Stimulated activated CD8-positive, alpha-beta memory T cell treated with anti-CD3 and anti-CD28 coated beads, Interleukin-15, amount 100 ng/mL, for 48 hours (primary cell): ENCODE results near the gene PRR30.

ENCODE experiments used
- DNase-seq, 2 donors: peaks; one replicate each; pipeline ENCODE4 v3.0.0-alpha.2; 2020; ENCODE audit warnings: low read depth in 2 of 2

The PRR30 gene

DNA sequence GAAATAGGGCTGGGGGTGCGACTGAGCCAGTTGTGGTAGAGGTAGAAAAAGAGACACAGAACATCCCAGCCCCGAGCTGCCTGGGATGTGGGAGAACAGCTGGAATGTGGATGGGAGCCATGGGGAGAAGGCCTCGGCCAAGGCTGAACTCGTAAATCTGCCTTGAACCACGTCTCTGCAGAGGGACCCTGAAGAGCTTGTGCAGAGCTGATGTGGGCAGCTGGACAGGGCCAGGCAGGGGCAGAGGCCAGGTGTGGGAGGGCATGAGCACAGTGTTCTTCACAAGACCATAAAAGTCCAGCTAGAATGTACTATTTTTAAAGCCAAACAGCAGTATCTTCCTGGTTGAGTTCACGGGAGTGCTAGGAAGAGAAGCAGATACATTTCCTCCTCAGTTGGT lies 15.3 kb upstream of the PRR30 start:
- no peak for DNase-seq

GRCh38 chr2:27152796-27153464 lies 13.7 kb upstream of the PRR30 start:
- DNase-seq = no peak

DNA sequence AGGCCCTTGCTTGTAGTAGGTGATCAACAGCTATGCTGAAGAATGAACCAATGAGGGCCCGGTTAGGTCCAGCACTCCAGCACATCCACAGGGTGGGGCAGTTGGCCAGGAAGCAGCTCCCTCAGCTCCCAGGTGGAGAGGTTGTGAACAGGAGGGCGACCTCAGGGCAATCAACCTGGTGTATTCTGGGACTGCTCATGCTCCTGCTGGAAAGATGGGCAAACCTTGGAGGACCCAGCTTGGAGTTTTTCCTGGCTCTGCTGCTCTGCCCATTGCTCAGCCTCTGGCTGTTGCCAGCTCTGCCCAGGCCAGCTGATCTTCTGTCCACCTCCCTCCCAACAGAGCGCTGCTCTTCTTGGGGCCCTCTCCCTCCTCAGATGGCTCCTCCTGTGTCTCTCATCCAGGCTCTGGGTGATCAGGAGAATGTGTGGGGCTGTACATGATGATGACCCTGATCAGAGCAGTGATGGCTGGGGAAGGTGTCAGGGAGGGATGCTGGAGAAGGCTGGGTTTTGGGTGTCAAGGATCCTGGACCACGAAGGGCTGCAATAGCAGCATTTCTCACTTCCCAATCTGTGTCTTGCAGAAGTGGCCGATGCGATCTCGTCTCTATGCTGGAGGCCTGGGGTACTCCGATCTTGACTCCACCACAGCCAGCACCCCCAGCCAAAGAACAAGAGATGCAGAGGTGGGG lies 13.0 kb upstream of the PRR30 start:
- DNase-seq = no peak

GRCh38 chr2:27150639-27151230 lies 11.5 kb upstream of the PRR30 start:
- DNase-seq = no peak

DNA sequence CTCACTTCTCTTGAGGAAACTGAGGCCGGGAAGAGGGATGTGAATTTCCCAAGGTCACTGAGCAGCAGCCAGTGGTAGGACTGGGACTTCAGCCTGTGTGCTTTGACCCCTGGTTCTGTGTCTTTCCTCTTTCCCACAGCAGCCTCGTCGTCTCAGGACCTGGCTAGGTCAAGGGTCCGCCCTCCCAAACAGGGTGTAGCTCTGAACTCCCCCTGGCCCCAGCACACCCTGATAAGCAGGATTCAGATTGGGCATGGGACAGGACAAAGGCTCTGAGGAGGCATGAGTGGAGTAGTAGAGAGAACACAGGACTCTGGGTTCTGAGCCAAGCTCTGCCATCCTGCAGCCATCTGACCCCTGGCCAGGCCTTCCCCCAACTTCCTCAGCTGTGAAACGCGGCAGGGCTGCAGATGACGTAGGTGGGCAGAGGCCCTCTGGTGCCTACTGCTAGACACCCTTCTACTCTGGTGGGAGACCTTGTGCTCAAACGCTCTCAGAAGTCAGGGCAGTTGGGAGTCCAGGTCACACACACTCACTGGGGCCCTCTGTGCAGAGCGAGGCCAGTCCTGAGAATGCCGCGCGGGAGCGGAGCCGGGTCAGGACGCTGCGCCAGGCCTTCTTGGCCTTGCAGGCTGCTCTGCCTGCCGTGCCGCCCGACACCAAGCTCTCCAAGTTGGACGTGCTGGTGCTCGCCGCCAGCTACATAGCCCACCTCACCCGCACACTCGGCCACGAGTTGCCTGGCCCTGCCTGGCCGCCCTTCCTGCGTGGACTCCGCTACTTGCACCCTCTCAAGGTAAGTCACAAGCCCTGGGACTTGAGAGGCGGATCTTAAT lies 10.6 kb upstream of the PRR30 start:
- no peak for DNase-seq

GRCh38 chr2:27148801-27149439 lies 9.7 kb upstream of the PRR30 start, which contains the start of gene TCF23:
TCF23 (plus strand) TSS chr2:27149004; CDS start chr2:27149134, 130 bp downstream.
- no peak for DNase-seq

DNA sequence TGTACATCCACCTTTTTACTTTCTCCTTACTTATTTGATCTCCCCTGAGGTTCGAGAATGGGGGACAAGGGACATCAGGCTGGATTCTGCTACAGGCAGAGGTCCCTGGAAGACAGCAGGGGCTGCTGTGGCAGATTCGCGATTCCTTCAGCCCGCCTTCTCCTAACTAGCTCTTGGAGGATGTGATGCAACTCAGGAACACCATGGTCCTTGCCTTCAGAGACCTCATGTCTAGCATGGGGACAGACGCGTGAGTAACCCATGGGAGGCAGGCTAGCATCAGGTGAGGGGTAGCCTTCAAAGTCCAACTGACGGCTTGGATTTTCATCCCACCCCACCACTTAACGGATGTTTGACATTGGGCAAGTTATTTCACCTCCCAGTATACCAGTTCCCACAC lies 8.7 kb upstream of the PRR30 start:
- DNase-seq = no peak

GRCh38 chr2:27145682-27146081 lies 6.5 kb upstream of the PRR30 start:
- no peak for DNase-seq

GRCh38 chr2:27143285-27143684 lies 4.1 kb upstream of the PRR30 start:
- no peak for DNase-seq

DNA sequence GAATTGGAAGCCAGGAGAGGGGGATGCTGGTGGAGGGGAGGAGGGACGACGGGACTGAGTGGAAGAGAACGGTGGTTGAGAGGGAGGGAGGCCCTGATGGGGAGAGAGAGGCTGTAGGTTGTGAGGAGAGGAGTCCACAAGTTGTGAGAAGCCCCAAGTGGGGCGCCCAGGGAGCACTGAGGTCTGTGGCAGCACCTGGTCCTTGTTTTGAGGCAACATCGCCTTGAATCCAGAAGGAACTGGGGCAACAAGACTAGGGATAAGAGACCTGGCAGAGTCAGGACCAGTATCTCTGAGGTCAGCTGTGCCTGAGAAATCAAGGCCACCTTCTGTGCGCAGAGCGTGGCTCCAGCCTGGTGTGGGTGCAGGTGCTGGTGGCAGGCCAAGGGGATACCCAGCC lies 1.1 kb downstream of the PRR30 start:
- DNase-seq = no peak

- no peak for DNase-seq
Observed at GRCh38 chr2:27137322-27137935, 1.8 kb downstream of the PRR30 start.

GRCh38 chr2:27136751-27137150 lies 2.5 kb downstream of the PRR30 start:
- no peak for DNase-seq

GRCh38 chr2:27135478-27135955 lies 3.7 kb downstream of the PRR30 start:
- no peak for DNase-seq

DNA sequence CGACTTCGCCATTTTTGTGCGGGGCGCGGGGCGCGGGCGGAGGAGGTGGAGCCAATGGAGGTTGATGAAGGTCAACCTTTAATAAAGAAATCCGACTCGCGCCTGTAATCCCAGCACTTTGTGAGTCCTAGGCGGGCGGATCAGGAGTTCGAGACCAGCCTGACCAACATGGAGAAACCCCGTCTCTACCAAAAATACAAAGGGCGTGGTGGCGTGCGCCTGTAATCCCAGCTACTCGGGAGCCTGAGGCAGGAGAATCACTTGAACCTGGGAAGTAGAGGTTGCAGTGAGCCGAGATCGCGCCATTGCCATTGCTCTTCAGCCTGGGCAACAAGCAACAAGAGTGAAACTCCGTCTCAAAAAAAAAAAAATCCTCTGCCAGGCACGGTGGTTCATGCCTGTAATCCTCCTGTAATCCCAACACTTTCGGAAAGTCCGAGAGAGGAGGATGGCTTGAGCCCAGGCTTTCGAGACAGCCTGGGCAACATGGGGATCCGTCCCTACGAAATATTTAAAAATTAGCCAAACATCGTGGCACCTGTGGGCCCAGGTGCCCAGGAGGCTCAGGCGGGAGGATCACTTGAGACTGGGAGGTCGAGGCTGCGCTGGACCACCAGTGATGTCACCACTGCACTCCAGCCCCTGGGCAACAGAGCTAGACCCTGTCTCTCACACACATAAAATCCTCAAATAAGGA lies 4.3 kb downstream of the PRR30 start:
- DNase-seq = no peak

- peak; percentile 98 to 99 for DNase-seq
Observed at GRCh38 chr2:27133905-27134780, 5.1 kb downstream of the PRR30 start, which contains the start of gene PREB. PREB (minus strand) TSS chr2:27134636; CDS start chr2:27134421, 215 bp downstream.

- DNase-seq = peak; percentile 8 to 18
Observed at GRCh38 chr2:27133195-27133875, 5.9 kb downstream of the PRR30 start.

GRCh38 chr2:27131429-27131828 lies 7.8 kb downstream of the PRR30 start:
- DNase-seq = no peak

GRCh38 chr2:27130396-27130795 lies 8.8 kb downstream of the PRR30 start:
- no peak for DNase-seq
